ENCODE measurements around the gene KDM5B. TPM values are rescaled to one million over a fixed set of nuclear protein-coding genes. Genes with fewer than 3 reads are reported as not detected.
A peak's percentile ranks its signal among the peaks of the same experiment; 100 is the strongest.

Gene KDM5B
- total and polyA plus RNA-seq, 9 of the 15 experiments (the other 6 are each of a cell fraction or from before 2014, with no cell fraction given), result 15.4 to 90.6 (median 57.1) TPM

- Histone ChIP-seq H4K20me1 (replicated peaks; ENCODE audit: control insufficient read depth, insufficient read depth, low read length) (peaks cover 25% of the 10 kb centered on the region), H3K4me2 (ENCODE audit: insufficient read depth, low read length) (no peak overlapping the region), H2AFZ (ENCODE audit: low read depth, low read length) (no peak overlapping the region), H3K27me3 (ENCODE audit: control insufficient read depth in 2 of 2, insufficient read depth in 2 of 2, low read length in 2 of 2) (no peaks in the 10 kb centered on the region), H3K36me3 (ENCODE audit: control insufficient read depth, insufficient read depth, low read length) (peaks cover 16% of the 10 kb centered on the region; the same call in 2 of the 3 replicates), H3K9me1 (ENCODE audit: control insufficient read depth, insufficient read depth, low read length) (peaks cover 14% of the 10 kb centered on the region), H3K4me1 (replicated peaks in 1 of 2; ENCODE audit: control insufficient read depth in 2 of 2, insufficient read depth in 2 of 2, low read length in 2 of 2) (peaks cover 10 to 14% of the 10 kb centered on the region in 2 experiments; a peak in 3 of 5 replicates), H3K9me3 (replicated peaks; ENCODE audit: control insufficient read depth, insufficient read depth, low read depth, low read length) (no peaks in the 10 kb centered on the region), H3K79me2 (ENCODE audit: control insufficient read depth, insufficient read depth, low read length) (peaks cover 88% of the 10 kb centered on the region), H3K27ac (ENCODE audit: extremely low read depth, low read depth, low read length) (no peak overlapping the region), H3K4me3 (no peak overlapping the region), H3K9ac (ENCODE audit: insufficient read depth in 1 of 2, low read depth in 2 of 2, low read length in 2 of 2) (no peak overlapping the region)
- intact Hi-C loops (cut with micrococcal nuclease), result no loop called here
- DNase-seq (ENCODE audit: extremely low read depth in 1 of 4, low spot score in 3 of 4) (no peak), ATAC-seq (no peak), FAIRE-seq (no peak)
- in situ Hi-C loops (cut with MboI), result no loop called here
- POLR2A ChIA-PET, result interaction anchor here (0.7 to 5.8 kb wide), 3 partner anchors 8 to 12 kb away, joined by 3 to 28 read pairs (median 7); no protein-coding TSS in a partner anchor
- TSS peak; percentile 6 for BruUV-seq (replicated peaks)
- CTCF ChIA-PET (ENCODE audit: low intra/inter-chr PET ratio), result no interaction called here
- TF ChIP-seq U2AF1 (optimal IDR thresholded peaks at IDR 0.05; ENCODE audit: low read depth, low read length) (no peak), TCF3 (CRISPR knock-in tag; IDR thresholded peaks at IDR 0.05) (peak; percentile 7; the same call in 1 of the 2 replicates), LCOR (CRISPR knock-in tag; IDR thresholded peaks at IDR 0.05) (no peak), ZNF12 (CRISPR knock-in tag; IDR thresholded peaks at IDR 0.05) (no peak), E2F4 (CRISPR knock-in tag; IDR thresholded peaks at IDR 0.05; ENCODE audit: low read depth) (no peak), ZNF280B (CRISPR knock-in tag; IDR thresholded peaks at IDR 0.05) (no peak), RFX7 (CRISPR knock-in tag; IDR thresholded peaks at IDR 0.05) (no peak), ARID2 (IDR thresholded peaks at IDR 0.05) (no peak), CBFA2T2 (conservative IDR thresholded peaks at IDR 0.05) (peak; percentile 45; the same call in 1 of the 2 replicates), TGIF2 (CRISPR knock-in tag; IDR thresholded peaks at IDR 0.05) (no peak), TBL1XR1 (IDR thresholded peaks at IDR 0.05; ENCODE audit: low read length in 2 of 2) (no peak), CBFA2T3 (IDR thresholded peaks at IDR 0.05) (peak; percentile 64), SRSF3 (IDR thresholded peaks at IDR 0.05; ENCODE audit: insufficient read depth, low read length) (no peak), NELFE (IDR thresholded peaks at IDR 0.05; ENCODE audit: insufficient read depth, insufficient read length) (no peak), SMC3 (conservative IDR thresholded peaks at IDR 0.05; ENCODE audit: insufficient read depth, low read depth, low read length) (no peak)
These were observed 14.0 kb downstream of the KDM5B start for GRCh38 chr1:202794051-202794740.

All from K562 (cell line).